HL-60/S4 treated with phorbol 12-myristate 13-acetate at 8.2 ng/mL for 4 days and 3 days (cell line): ENCODE data around the gene IL17REL.

ENCODE experiments used
- in situ Hi-C: fragments of 300-500 bp; cut with MboI; formaldehyde crosslinking; loops from 2 replicates; pipeline ENCODE4 v1.15.0; 2022; ENCODE audit warnings: low sequenced_read_pairs

IL17REL gene

DNA sequence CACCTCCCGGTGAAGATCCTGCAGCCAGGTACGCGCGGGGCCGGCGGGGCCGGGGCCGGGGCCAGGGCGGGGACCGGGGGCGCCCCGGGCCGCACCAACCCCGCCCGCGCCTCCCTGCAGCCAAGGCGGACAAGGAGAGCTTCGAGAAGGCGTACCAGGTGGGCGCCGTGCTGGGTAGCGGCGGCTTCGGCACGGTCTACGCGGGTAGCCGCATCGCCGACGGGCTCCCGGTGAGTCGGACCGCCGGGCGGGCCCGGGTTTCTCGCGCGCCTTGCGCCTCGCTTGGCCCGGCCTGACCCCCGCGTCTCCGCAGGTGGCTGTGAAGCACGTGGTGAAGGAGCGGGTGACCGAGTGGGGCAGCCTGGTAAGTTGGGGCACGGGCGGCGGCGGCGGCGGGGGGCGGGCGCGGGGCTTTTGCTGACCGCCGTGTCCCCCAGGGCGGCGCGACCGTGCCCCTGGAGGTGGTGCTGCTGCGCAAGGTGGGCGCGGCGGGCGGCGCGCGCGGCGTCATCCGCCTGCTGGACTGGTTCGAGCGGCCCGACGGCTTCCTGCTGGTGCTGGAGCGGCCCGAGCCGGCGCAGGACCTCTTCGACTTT, 51.5 kb downstream of the IL17REL start:
- in situ Hi-C loops: no loop called here

DNA sequence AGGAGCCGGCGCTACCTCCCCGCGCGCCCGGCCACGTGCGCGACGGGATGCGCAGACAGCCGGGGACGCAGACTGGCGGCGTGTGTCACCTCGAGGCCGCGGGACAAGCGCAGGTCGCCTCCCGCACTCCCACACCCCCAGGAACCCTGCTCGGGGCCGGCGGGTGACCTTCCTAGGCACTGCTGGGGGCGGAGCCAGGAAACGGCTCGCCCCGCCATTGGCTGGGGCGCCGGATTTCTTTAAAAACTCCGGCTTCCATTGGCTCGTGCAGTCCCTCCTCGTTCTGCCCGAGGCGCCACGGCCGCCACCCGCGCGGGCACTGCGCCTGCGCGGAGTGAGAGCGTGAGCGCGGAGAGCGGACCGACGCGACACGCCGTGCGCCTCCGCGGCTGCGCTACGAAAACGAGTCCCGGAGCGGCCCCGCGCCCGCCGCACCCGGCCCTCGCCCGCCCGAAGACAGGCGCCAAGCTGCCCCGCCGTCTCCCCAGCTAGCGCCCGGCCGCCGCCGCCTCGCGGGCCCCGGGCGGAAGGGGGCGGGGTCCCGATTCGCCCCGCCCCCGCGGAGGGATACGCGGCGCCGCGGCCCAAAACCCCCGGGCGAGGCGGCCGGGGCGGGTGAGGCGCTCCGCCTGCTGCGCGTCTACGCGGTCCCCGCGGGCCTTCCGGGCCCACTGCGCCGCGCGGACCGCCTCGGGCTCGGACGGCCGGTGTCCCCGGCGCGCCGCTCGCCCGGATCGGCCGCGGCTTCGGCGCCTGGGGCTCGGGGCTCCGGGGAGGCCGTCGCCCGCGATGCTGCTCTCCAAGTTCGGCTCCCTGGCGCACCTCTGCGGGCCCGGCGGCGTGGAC, 52.2 kb downstream of the IL17REL start, which contains the start of gene PIM3:
Gene PIM3, plus strand, starts transcription at position 614 of the 846 bp plus-strand sequence. Its CDS starts 176 bp downstream, at position 790.
- in situ Hi-C loops: no loop called here

DNA sequence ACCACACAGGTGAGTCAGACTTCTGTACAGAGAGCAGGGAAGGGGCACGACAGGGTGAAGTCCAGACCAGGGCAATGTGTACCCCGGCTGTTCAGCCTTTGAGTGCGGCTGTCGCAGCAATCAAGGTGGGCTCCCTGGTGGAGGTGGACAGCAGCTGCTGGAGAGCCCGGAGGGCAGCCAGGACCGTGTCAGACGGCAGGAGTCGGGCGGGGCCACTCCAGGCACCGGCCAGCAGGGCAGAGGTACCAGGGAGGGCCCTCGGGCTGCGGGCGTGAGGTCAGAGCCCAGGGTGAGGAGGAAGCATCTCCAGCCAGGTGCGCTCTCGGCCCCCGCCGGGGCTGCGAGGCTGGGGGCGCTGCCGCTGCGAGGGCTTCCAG, 52.8 kb downstream of the IL17REL start:
- in situ Hi-C loops: no loop called here

DNA sequence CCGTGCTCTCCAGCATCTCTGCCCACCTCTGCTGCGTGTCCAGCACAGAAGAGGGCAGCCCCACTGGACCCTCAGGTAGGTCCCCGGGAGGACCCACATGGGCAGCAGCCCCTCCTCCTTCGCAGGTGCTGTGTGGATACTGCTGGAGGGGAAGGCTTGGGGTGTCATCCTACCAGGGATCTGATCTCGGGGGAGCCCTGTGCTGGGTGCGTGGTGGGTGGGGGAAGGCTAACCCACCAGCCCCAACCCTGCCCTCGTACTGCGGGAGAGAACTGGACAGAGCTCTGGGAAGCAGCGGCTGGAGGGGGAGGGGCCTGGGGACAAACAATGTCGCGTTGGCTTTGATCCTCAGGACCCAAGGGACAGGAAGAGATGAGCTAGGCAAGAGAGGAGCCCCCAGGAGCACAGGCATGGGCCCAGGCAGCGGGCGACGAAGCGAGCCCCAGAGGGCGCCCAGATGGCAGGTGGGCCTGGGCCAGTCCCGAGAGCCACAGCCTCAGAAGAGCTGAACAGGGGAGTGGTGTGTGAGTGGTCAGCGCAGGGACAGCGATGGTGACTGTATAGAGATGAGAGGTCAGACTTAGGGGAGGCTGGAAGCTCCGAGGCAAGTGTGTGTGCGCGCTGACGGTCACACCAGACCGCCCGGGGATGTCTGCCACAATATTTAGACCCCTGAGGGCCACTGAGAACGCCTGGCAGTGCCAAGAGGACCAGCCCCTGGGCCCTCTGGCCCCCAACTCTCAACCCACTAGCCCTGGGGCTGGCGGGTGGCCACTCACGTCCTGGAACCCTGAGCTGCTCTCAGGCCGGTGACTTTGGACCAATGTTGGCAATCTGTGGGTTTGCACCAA, 53.4 kb downstream of the IL17REL start:
- in situ Hi-C loops: no loop called here

DNA sequence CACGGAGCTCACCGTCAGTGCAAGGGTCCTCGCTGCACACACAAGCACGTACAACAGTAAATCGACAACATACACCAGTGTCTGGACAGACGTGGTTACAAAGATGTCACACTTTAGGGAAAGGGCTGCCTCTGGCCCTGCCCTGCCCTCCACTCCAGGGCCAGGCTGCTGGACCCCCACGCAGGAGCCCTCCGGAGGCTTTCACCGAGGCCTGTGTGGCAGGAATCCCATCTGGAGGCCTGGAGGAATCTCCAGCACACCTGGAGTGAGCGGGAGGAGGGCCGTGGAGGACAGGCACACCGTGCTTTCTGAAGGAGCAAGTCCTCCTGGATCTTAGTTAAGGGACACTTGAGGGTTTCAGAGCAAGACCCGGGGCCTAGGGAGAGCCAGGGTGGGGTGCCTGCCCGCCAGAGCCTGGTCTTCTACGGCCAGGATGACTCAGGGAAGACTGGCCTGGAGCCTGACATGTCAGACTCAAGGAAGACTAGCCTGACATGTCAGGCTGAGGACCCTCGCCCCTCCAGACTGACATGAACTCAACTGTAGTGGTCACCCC, 54.1 kb downstream of the IL17REL start:
- in situ Hi-C loops: no loop called here

DNA sequence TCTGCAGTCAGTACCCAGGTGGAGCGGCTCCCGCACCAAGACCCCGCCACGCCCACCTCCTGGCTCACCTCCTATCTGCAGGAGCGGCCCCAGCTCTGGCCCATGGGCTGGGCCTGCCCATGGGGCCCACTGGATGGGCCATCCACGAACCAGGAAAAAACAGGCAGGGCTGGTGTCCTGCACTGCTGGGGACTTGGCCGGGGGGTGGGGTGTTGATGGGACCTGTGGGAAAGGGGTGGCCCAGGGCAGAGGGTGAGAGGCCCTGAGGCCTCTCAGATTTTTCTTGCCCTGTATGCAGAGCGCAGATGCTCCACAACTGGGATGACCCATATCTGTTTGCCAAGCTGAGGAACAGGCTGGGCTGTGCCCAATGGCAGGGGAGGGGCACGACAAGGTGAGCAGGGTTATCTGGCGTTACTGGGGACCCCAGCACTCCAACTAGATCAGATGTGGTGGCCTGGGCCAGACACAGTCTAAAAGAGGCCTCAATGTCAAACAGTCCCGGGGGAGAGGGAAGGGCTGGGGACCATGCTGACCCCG, 54.7 kb downstream of the IL17REL start:
- in situ Hi-C loops: no loop called here

DNA sequence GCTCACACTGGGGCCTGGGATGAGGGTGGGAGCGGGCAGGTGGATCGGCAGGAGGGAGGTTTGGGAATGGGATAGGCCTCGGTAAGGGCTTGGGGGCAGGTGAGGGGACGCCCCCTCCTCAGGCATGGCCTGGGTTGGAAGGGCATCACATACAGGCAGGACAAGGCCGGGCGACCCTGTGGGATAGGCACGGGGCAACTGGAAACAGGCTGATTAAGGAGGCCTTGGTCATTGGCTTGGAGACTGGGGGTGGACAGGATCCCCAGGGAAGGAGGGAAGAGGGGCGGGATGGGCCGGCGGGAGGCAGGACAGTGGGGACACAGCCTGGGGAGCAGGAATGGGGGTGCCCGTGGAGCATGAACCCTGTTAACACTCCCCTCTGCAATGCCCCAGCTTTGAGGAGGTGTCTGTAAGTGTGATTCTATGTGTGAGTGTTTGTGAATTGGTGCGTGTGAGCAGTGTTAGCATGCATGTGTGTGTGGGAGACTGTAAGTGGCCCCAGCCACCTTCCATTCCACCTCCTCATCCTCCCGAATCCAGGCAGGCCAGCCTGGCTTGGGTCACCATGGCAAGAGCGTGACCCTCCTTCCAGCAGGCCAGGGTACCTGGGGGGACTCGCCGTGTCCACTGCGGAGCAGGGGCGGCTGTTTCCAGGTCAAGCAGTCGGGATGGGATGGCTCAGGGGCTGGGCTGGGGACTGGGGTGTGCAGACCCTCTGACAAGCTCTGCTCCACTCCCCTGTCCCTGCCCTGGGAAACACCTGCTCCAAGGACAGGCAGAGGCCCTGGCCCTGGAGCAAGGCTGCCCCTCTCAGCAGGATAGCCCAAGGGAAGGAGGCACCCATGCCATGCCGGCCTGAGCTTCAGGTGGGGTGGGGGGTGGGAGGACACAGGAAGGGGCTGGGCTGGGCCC, 55.4 kb downstream of the IL17REL start:
- in situ Hi-C loops: no loop called here

DNA sequence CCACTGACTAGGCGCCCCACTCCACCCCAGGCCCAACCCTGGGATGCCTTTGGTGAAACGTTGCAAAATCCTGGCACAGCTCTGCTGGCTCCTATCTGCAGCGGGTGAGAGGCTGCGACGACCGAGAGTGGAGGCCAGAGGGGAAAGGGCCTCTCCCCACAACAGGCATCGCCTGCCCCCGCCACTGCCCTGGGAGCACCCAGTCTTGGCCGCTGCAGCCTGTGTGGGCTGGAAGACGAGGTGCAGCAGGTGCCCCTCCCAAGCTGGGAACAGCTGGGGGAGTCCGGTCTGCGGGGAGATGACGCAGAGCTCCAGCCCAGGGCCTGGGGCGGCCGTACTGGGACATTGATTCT, 56.2 kb downstream of the IL17REL start:
- in situ Hi-C loops: no loop called here

DNA sequence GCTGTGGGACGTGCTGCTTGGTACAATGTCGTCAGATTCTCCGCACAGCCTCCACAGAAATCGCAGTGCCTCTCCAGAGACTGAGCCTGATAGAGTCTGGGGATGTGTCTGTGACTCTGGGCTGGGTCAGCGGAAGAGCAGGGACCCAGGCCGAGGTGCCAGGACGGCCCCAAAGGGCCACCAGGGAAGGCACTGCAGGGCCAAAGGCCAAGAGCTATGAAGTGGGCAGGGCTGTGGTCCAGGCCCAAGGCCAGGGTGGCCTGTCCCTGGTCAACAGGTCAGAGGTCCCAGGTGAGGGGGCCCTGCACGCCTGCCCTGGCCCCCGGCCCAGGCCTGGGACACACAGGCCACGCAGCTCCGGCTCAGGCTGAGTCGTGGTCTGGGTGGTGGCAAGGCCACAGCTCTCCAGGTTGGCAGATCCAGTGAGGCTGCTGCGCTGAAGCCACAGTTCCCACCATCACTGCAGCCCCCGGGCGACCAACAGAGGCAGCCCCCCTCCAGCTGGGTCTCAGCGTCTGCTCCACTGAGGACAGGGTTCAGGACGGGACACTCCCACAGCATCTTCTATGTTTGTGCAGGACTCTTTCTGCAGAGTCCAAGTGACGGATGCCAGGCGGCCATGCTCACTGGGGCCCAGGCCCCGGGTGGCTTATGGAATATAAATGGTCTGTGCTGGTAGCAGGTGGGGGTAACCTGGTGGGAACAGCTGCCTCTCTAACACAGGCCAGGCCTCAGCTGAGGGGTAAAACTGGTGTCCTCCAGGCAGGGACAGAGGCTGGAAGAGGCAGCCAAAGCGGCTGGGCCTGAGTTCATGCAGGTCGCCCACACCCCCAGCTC, 56.8 kb downstream of the IL17REL start:
- in situ Hi-C loops: no loop called here

DNA sequence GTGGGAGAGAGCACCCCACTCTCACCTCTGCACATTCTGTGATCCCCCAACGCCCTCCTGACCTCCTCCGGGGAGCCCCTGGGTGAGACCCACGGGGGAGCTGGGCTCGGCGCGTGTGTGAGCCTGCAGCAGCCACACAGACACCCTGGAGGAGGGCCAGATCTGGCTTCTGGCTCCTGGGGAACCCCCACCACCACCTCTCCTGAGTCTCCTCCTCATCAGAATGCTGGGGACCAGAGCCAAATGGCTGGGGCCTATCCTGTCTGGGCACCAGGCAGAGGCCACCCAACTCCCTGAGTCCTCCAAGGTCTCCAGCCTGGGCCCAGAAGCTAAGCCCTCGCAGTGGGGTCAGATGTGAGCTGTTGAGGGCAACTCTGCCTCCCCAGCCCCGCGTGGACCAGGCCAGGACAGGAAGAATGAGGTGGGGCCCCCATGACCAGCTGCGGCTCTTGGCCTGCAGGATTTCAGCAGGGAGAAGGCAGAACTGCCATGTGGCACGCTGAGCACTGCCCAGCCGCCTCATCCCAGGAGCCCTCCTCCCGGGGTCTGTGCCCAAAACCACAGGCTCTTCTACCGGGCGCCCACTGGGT, 57.5 kb downstream of the IL17REL start:
- in situ Hi-C loops: no loop called here

DNA sequence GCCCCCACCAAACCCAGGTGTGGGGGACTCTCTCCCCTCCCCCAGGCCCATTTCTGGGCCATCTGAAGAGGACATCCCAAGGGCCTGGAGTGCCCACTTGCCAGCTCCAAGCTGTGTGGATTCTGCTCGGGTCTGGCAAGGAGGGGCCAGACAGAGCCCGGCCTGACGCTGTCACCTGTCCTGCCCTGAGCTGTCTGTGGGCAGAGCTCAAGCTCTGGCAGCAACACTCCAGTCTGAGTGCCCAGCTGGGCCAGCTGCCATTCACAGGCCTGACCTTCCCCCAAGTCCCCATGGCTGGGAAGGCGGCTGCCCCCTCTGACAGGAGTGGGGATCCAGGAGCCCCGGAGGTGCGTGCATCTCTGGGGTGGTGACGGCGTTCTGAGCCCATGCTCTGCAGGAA, 58.2 kb downstream of the IL17REL start:
- in situ Hi-C loops: no loop called here

DNA sequence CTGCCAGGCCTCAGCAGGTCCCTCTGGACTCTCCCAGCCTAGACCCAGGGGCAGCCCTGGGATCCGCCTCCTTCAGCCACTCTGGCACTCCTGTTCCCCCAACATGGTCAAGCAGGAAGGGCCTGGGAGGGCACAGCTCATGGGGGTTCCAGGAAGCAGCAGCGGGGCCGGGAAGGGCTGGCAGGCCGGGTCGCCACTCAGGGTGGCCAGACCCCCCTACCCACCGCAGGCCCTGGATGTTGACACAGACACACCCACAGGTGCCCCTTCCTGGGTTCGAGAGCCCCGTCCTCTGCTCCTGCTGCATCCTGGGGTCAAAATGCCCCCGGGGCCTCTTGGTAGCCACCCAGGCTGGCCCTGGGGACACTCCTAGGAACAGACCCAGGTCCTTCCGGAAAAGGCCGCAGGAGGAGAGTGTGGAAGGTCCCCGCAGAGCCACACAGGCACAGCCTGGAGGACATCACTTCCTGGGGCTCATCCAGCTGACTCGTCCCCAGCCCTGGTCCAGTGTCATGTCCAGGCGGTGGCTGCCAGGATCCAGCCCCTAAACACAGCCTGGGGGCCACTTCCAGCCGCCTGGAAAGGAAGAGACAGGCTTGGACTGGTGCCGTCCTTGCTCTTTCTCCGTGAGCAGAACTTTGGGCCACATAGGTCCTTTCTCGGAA, 58.8 kb downstream of the IL17REL start:
- in situ Hi-C loops: no loop called here

DNA sequence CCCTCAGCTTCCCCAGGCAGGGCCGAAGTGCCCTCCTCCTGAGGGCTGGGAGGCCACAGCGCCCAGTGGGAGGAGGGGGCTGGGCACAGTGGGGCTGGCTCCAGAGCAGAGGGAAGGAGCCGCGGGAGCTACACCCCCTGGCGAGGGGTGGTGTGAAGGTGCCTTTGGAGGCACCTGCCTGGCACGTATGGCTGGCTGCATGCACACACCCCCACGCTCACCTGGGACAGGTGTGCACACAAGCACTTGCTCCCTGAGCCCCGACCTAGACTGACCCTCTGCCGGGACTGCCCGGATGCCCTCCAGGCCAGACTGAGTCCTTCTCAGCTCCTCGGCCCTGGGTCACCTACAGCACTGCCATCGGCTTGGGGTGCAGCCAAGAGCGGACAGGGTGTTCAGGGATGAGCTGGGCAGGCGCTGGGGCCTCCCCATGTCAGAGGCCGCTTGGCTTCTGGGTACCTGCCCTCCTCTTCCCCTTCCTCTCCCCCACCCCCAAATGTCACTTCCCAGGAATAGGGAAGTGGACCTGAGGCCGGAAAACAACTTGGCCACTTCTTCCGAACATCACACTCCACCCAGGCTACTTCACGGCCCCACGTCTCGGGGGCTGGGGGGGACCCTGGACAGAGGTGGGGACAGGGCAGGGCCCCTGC, 59.4 kb downstream of the IL17REL start:
- in situ Hi-C loops: no loop called here

DNA sequence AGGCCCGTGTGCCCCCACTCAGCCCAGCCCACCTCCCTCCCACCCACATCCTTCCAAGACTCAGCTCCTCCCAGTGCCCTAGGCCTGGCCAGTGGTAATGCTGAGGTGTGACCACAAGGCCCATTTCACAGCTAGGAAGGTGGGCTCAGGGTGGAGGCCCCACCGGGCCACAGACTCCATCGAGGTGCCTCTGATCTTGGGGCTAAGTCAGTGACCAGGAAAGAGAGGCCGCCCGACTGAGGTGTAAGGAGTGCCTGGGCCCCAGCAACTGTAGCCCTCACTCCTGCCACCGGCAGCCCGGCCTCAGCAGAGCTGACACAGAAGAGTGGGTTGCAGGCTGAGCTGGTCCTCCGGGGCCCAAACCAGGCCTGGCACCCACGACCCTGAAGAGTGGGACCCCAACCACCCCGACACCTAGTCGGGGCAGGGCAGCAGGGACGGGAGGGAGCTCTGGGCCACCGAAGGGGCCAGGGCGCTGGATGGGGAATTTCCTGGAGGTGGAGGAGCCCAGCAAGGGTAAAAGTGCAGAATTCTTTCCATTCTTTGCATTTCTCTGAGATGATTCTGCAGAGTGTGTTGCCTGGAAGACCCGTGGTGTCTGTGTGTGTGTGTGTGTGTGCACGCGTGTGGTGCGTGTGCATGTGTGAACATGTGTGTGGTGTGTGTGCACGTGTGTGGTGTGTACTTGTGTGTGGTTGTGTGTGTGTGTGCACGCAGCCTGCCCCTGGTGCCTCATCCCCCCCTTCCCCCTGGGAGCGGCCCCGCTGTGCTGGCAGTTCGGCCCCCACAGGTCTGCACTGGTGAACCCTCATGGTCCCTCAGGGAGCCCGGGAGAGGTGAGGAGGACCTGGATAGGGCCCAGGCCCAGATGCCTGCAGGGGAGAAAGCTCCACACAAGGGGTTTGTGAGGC, 60.3 kb downstream of the IL17REL start:
- in situ Hi-C loops: no loop called here

DNA sequence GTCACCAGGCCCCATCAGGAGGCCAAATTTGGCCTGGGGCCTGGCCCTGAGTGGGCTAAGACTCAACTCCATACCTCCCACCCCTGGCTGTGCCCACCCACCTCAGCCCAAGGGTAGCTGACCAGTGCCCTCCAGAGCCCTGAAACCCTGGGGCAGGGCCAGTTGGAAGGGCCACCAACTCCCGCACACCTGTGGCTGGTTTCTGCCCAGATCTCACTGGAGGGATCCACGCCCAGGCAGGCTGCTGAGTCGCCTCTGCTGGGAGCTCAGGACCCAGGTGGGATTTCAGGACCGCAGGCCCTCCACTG, 60.9 kb downstream of the IL17REL start:
- in situ Hi-C loops: no loop called here

DNA sequence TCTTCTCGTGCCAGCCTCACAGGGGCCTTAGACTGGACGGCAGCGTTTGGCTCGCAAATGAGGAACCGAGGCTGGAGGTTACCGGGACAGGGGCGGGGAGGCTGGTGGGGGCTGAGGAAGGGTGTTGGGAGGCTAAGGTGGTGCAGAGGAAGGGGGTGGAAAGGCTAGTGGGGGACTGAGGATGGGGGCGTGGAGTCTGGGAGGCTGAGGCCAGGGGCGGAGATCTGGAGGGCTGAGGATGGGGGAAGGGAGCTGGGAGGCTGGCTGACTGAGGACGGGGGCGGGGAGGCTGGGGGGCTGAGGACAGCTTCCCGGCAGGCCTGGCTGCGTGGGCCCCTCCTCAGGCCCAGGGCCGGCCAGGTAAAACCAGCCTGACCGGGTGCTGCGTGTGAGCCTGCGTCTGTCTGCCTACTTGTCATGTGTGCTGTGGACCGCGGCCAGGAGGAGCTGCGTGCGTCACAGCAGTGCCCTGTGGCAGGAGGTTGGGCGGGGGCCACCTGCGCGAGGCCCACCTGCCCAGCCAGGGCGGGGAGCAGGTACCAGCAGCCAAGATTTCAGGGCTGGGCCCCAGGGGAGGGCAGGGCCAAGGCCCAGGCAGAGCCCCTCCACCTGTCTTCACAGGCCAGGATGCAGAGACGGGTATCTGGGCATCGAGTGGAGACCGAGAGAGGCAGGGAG, 61.4 kb downstream of the IL17REL start:
- in situ Hi-C loops: no loop called here
